Stomach (tissue), 4 donors: ENCODE data around the gene DNAAF1.

Experiments
- CTCF ChIP-seq, 7 experiments: fragments of 450-650 bp in 4 of 7; fragments of 200-600 bp in 3 of 7; sonication (generic) in 3 of 7; IDR thresholded peaks; one replicate each; pipeline ENCODE4 v1.5.1; 2016 to 2019; ENCODE audit warnings: antibody characterized with exemption in 7 of 7, control low read depth in 2 of 7, mild to moderate bottlenecking in 1 of 7
- EP300 ChIP-seq: sonication (generic); formaldehyde crosslinking; IDR thresholded peaks from one replicate; pipeline ENCODE4 v1.6.1; 2017; ENCODE audit warnings: antibody characterized with exemption
- POLR2A ChIP-seq, 4 donors: fragments of 450-650 bp; IDR thresholded peaks; one replicate each; pipeline ENCODE4 v1.6.1; 2016; ENCODE audit warnings: antibody characterized with exemption in 4 of 4, control low read depth in 2 of 4, mild to moderate bottlenecking in 1 of 4, moderate library complexity in 1 of 4

- TF ChIP-seq CTCF (IDR thresholded peaks at IDR 0.05) (no peak), POLR2A (IDR thresholded peaks at IDR 0.05) (no peak), EP300 (no peak)
These were observed 35.5 kb downstream of the DNAAF1 start for GRCh38 chr16:84180519-84181140.
